ENCODE data around the gene ERC1.
A peak's percentile ranks its signal among the peaks of the same experiment; 100 is the strongest.

ERC1 gene

DNA sequence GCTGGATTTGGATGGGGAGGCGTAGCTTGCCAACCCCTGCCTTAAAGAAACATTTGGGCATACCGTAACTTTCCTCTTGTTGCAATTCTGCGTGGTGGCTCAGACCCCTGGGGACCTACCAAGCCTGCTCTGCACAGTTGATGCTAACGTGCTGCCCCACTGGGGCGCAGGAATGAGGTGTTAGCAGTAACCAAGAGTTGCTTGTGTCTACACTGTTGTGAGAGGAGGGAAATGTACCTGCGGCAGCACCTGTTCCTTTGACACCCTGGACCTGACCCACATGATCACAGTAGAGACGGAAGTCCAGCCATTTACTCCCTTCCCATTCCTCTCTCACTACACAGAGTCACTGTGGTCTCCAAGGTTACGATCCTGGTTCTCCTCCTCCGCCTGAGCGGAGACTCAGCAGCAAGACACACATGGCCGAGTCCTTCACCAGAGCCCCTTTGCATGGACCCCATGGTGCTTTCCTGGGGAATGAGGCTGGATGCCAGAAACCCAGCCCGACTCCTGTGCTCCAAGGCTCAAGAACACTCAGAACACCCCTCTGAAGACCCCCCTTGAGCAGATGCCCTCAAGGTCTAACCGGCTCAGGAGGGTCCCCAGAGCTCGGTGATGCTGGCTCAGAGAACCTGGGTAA, 518.5 kb downstream of the ERC1 start:
- H3K27me3 ChIP-seq (ENCODE audit: control insufficient read depth, insufficient read depth, low read length), result no peaks in the 10 kb centered on the region
- no peaks in the 10 kb centered on the region for H3K36me3 ChIP-seq (ENCODE audit: control insufficient read depth, insufficient read depth, low read length)
- H3K4me1 ChIP-seq (ENCODE audit: control insufficient read depth, insufficient read depth, low read length), result no peaks in the 10 kb centered on the region
- H3K9ac ChIP-seq (ENCODE audit: low read length), result no peak overlapping the region
- no peaks in the 10 kb centered on the region for H3K9me3 ChIP-seq (ENCODE audit: control insufficient read depth, low read length)
- H3K4me3 ChIP-seq (ENCODE audit: low read length), result no peak overlapping the region

GRCh38 chr12:1510056-1510812, 519.2 kb downstream of the ERC1 start:
- no peaks in the 10 kb centered on the region for H3K36me3 ChIP-seq (ENCODE audit: control insufficient read depth, insufficient read depth, low read length)

GRCh38 chr12:1515010-1515409, 524.0 kb downstream of the ERC1 start:
- no peaks in the 10 kb centered on the region for H3K36me3 ChIP-seq (ENCODE audit: control insufficient read depth, insufficient read depth, low read length)
- peaks cover 13% of the 10 kb centered on the region for H3K27me3 ChIP-seq (ENCODE audit: control insufficient read depth, insufficient read depth, low read length)
- no peak overlapping the region for H3K9ac ChIP-seq (ENCODE audit: low read length)
- peaks cover 15% of the 10 kb centered on the region for H3K4me1 ChIP-seq (ENCODE audit: control insufficient read depth, insufficient read depth, low read length)
- H3K4me3 ChIP-seq (ENCODE audit: low read length), result no peak overlapping the region
- H3K9me3 ChIP-seq (ENCODE audit: control insufficient read depth, low read length), result no peaks in the 10 kb centered on the region

More at GRCh38 chr12:1510056-1510812, 519.2 kb downstream of the ERC1 start:
- Histone ChIP-seq H3K27me3 (ENCODE audit: control insufficient read depth, insufficient read depth, low read length) (no peaks in the 10 kb centered on the region), H3K4me3 (ENCODE audit: low read length) (no peak overlapping the region), H3K4me1 (ENCODE audit: control insufficient read depth, insufficient read depth, low read length) (no peaks in the 10 kb centered on the region), H3K9me3 (ENCODE audit: control insufficient read depth, low read length) (no peaks in the 10 kb centered on the region), H3K9ac (ENCODE audit: low read length) (no peak overlapping the region)

GRCh38 chr12:1515428-1515827, 524.4 kb downstream of the ERC1 start:
- Histone ChIP-seq H3K4me1 (ENCODE audit: control insufficient read depth, insufficient read depth, low read length) (peaks cover 15% of the 10 kb centered on the region), H3K36me3 (ENCODE audit: control insufficient read depth, insufficient read depth, low read length) (no peaks in the 10 kb centered on the region), H3K9me3 (ENCODE audit: control insufficient read depth, low read length) (no peaks in the 10 kb centered on the region), H3K9ac (ENCODE audit: low read length) (no peak overlapping the region), H3K27me3 (ENCODE audit: control insufficient read depth, insufficient read depth, low read length) (peaks cover 13% of the 10 kb centered on the region), H3K4me3 (ENCODE audit: low read length) (no peak overlapping the region)

GRCh38 chr12:1517007-1517406, 526.0 kb downstream of the ERC1 start:
- H3K4me1 ChIP-seq (ENCODE audit: control insufficient read depth, insufficient read depth, low read length), result peaks cover 15% of the 10 kb centered on the region
- no peaks in the 10 kb centered on the region for H3K9me3 ChIP-seq (ENCODE audit: control insufficient read depth, low read length)
- H3K36me3 ChIP-seq (ENCODE audit: control insufficient read depth, insufficient read depth, low read length), result no peaks in the 10 kb centered on the region
- no peak overlapping the region for H3K9ac ChIP-seq (ENCODE audit: low read length)
- peaks cover 13% of the 10 kb centered on the region for H3K27me3 ChIP-seq (ENCODE audit: control insufficient read depth, insufficient read depth, low read length)
- H3K4me3 ChIP-seq (ENCODE audit: low read length), result no peak overlapping the region

GRCh38 chr12:1517734-1518525, 526.9 kb downstream of the ERC1 start:
- Histone ChIP-seq H3K9ac (ENCODE audit: low read length) (no peak overlapping the region), H3K9me3 (ENCODE audit: control insufficient read depth, low read length) (no peaks in the 10 kb centered on the region), H3K4me1 (ENCODE audit: control insufficient read depth, insufficient read depth, low read length) (peaks cover 15% of the 10 kb centered on the region), H3K27me3 (ENCODE audit: control insufficient read depth, insufficient read depth, low read length) (peaks cover 13% of the 10 kb centered on the region), H3K36me3 (ENCODE audit: control insufficient read depth, insufficient read depth, low read length) (no peaks in the 10 kb centered on the region), H3K4me3 (ENCODE audit: low read length) (no peak overlapping the region)

GRCh38 chr12:1518591-1519516, 527.8 kb downstream of the ERC1 start:
- Histone ChIP-seq H3K9me3 (ENCODE audit: control insufficient read depth, low read length) (no peaks in the 10 kb centered on the region), H3K36me3 (ENCODE audit: control insufficient read depth, insufficient read depth, low read length) (no peaks in the 10 kb centered on the region), H3K9ac (ENCODE audit: low read length) (peak overlapping the region; percentile 50), H3K4me3 (ENCODE audit: low read length) (no peak overlapping the region), H3K4me1 (ENCODE audit: control insufficient read depth, insufficient read depth, low read length) (peaks cover 15% of the 10 kb centered on the region), H3K27me3 (ENCODE audit: control insufficient read depth, insufficient read depth, low read length) (peaks cover 16% of the 10 kb centered on the region)

DNA sequence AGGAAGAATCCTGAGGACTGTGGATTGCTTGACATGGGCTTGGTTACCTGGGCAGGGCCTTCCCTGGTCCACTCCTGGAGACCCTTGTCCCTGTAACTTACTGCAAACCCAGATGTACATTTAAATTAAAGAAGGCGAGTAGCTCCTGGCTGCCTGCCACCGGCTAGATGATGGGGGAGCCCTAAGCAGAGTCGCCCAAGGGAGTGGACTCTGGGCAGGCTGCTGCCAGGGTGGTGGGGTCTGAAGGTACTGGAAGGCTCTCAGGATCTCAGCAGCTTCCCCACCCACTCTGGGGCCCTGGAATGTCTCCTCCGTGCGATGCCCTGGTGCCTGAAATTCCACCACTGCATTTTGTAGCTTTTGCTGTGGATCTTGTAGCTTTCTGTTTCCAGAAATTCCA, 528.6 kb downstream of the ERC1 start:
- Histone ChIP-seq H3K27me3 (ENCODE audit: control insufficient read depth, insufficient read depth, low read length) (peaks cover 16% of the 10 kb centered on the region), H3K4me1 (ENCODE audit: control insufficient read depth, insufficient read depth, low read length) (peaks cover 15% of the 10 kb centered on the region), H3K36me3 (ENCODE audit: control insufficient read depth, insufficient read depth, low read length) (no peaks in the 10 kb centered on the region), H3K4me3 (ENCODE audit: low read length) (no peak overlapping the region), H3K9me3 (ENCODE audit: control insufficient read depth, low read length) (no peaks in the 10 kb centered on the region), H3K9ac (ENCODE audit: low read length) (no peak overlapping the region)

DNA sequence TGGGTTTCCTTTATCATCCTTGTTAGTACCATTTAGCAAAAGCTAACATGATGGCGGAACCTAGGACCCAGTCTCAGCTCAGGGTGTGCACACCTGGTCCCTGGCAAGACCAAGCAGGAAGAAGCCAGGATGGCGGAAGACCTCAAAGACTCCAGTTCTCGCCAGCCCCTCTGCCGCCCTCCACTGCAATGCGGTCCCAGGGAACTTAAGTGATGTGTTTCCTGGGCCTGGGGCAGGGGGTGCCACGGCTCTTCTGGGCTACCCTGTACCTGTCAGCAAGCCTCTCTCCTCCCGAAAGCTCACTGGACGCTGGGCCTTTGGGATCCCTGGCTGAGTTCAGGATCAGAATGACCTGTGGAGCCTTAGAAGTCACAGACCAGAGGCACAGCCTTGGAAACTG, 532.0 kb downstream of the ERC1 start:
- no peak overlapping the region for H3K9ac ChIP-seq (ENCODE audit: low read length)
- no peaks in the 10 kb centered on the region for H3K9me3 ChIP-seq (ENCODE audit: control insufficient read depth, low read length)
- H3K4me3 ChIP-seq (ENCODE audit: low read length), result no peak overlapping the region
- H3K36me3 ChIP-seq (ENCODE audit: control insufficient read depth, insufficient read depth, low read length), result no peaks in the 10 kb centered on the region
- H3K27me3 ChIP-seq (ENCODE audit: control insufficient read depth, insufficient read depth, low read length), result peaks cover 33% of the 10 kb centered on the region
- H3K4me1 ChIP-seq (ENCODE audit: control insufficient read depth, insufficient read depth, low read length), result peaks cover 15% of the 10 kb centered on the region

DNA sequence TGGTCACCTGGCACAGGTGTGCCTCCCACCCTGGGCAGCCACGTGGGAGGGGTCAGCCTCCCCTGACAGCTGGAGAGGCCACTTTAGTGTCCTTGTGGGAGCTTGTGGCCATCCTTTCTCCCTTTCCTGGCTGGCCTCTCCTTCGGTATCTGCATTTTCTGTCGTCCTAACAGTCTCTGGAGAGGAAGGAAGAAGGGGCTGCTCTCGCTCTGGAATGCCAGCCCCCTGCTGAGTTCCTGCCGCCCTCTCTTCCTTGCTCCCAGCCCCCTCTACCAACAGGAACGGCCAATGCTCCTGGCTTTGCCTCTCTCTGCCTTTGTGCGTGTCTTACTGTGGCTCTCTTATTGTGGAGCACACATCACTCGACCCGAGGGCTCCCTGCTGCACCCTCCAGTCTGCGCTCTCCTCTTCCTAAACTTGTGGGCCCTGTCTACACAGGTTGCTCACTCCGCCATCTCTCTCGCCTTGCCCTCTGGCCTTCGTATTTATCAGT, 532.6 kb downstream of the ERC1 start:
- Histone ChIP-seq H3K36me3 (ENCODE audit: control insufficient read depth, insufficient read depth, low read length) (no peaks in the 10 kb centered on the region), H3K9ac (ENCODE audit: low read length) (no peak overlapping the region), H3K27me3 (ENCODE audit: control insufficient read depth, insufficient read depth, low read length) (peaks cover 31% of the 10 kb centered on the region), H3K9me3 (ENCODE audit: control insufficient read depth, low read length) (no peaks in the 10 kb centered on the region), H3K4me3 (ENCODE audit: low read length) (no peak overlapping the region), H3K4me1 (ENCODE audit: control insufficient read depth, insufficient read depth, low read length) (peaks cover 12% of the 10 kb centered on the region)

DNA sequence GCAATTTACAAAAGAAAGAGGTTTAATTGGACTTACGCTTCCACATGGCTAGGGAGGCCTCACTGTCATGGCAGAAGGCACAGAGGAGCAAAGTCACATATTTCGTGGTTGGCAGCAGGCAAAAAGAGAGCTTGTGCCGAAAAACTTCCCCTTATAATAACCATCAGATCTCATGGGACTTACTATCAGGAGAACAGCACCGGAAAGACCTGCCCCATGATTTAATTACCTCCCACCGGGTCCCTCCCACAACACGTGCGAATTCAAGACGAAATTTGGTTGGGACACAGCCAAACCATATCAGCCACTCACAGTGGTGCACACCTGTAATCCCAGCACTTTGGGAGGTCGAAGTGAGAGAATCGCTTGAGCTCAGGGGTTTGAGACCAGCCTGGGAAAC, 534.8 kb downstream of the ERC1 start:
- Histone ChIP-seq H3K9me3 (ENCODE audit: control insufficient read depth, low read length) (no peaks in the 10 kb centered on the region), H3K27me3 (ENCODE audit: control insufficient read depth, insufficient read depth, low read length) (peaks cover 36% of the 10 kb centered on the region), H3K9ac (ENCODE audit: low read length) (no peak overlapping the region), H3K4me1 (ENCODE audit: control insufficient read depth, insufficient read depth, low read length) (no peaks in the 10 kb centered on the region), H3K4me3 (ENCODE audit: low read length) (no peak overlapping the region), H3K36me3 (ENCODE audit: control insufficient read depth, insufficient read depth, low read length) (no peaks in the 10 kb centered on the region)
